GM12878 (cell line): ENCODE results near the gene CILP2.
A peak's percentile ranks its signal among the peaks of the same experiment; 100 is the strongest.

Source experiments
- CTCF ChIP-seq, 3 experiments: IDR thresholded peaks in 2 of 3; conservative IDR thresholded peaks in 1 of 3; 2 replicates each; pipeline ENCODE4 v1.5.1; 2011; ENCODE audit warnings: low read depth in 3 of 3, low read length in 3 of 3, mild to moderate bottlenecking in 3 of 3, control low read depth in 2 of 3, moderate library complexity in 2 of 3, inconsistent platforms in 1 of 3, mixed read lengths in 1 of 3; ENCODE audit not compliant: control insufficient read depth in 2 of 3, insufficient read depth in 1 of 3; ENCODE audit errors: extremely low read depth in 1 of 3
- FOXK2 ChIP-seq: fragments of 450-650 bp; IDR thresholded peaks from 2 replicates; pipeline ENCODE4 v1.6.1; 2017; ENCODE audit warnings: mild to moderate bottlenecking, moderate library complexity
- MLLT1 ChIP-seq: fragments of 450-650 bp; IDR thresholded peaks from 2 replicates; pipeline ENCODE4 v1.6.1; 2016; ENCODE audit warnings: mild to moderate bottlenecking
- PML ChIP-seq: IDR thresholded peaks from 2 replicates; pipeline ENCODE4 v1.6.1; 2012; ENCODE audit warnings: low read length, inconsistent platforms
- RAD21 ChIP-seq: IDR thresholded peaks from 2 replicates; pipeline ENCODE4 v1.6.1; 2011; ENCODE audit warnings: mild to moderate bottlenecking, low read depth, low read length, moderate library complexity; ENCODE audit not compliant: insufficient read depth
- REST ChIP-seq: IDR thresholded peaks from 2 replicates; pipeline ENCODE4 v1.6.1; 2012; ENCODE audit warnings: mild to moderate bottlenecking, low read depth, low read length

- TF ChIP-seq REST (no peak), CTCF (IDR thresholded peaks at IDR 0.05 in 2 of 3, conservative IDR thresholded peaks at IDR 0.05 in 1 of 3; ENCODE audit: control insufficient read depth in 2 of 3, extremely low read depth in 1 of 3, insufficient read depth in 1 of 3, low read depth in 3 of 3, low read length in 3 of 3) (peak in 2 of 3 experiments; percentile 25 to 41; a peak in 2 of 6 replicates), FOXK2 (no peak), RAD21 (peak; percentile 20; the same call in 1 of the 2 replicates), PML (no peak), MLLT1 (no peak)
These were observed 24.7 kb downstream of the CILP2 start for GRCh38 chr19:19562665-19563347.
